CD4-positive, alpha-beta T cell (primary cell): ENCODE measurements around the gene CD6. TPM values are rescaled to one million over a fixed set of nuclear protein-coding genes. Genes with fewer than 3 reads are reported as not detected.

Experiments
- ATAC-seq: fragments of 200-7000 bp; cut with Tn5 transposase; one replicate; pipeline ENCODE4 v1.10.0; 2022; ENCODE audit warnings: mild to moderate bottlenecking; ENCODE audit not compliant: poor library complexity
- CTCF ChIA-PET: fragments of 350-600 bp; sonication (Branson Sonifier 250); formaldehyde crosslinking; loops from one replicate; lab custom pipeline; 2021; ENCODE audit warnings: antibody characterized with exemption, inconsistent platforms; lab: Charles Lee
- POLR2A ChIA-PET: fragments of 350-600 bp; sonication (Branson Sonifier 250); formaldehyde crosslinking; loops from one replicate; lab custom pipeline; 2021; ENCODE audit warnings: antibody characterized with exemption, inconsistent platforms; lab: Charles Lee
- DNase-seq, 14 experiments: peaks; one replicate each; pipeline ENCODE4 v3.0.0-alpha.2; 2013 to 2020; ENCODE audit warnings: mixed read lengths in 2 of 14
- H3K27ac ChIP-seq, 2 donors: one replicate each; pipeline versions ENCODE4 v1.5.1 to v1.7.0; 2013; ENCODE audit warnings: low read length in 2 of 2, low read depth in 1 of 2, mild to moderate bottlenecking in 1 of 2
- H3K27me3 ChIP-seq, 2 experiments: 1 replicate in 1 of 2; 2 replicates in 1 of 2; pipeline versions ENCODE4 v1.6.1 to v1.7.0; 2013; ENCODE audit warnings: low read length in 2 of 2, control low read depth in 1 of 2, mild to moderate bottlenecking in 1 of 2, moderate library complexity in 1 of 2; ENCODE audit not compliant: insufficient read depth in 2 of 2, control insufficient read depth in 1 of 2
- H3K36me3 ChIP-seq: one replicate; pipeline ENCODE4 v1.6.1; 2013; ENCODE audit warnings: low read length, control low read depth; ENCODE audit not compliant: insufficient read depth
- H3K4me1 ChIP-seq: one replicate; pipeline ENCODE4 v1.6.1; 2013; ENCODE audit warnings: low read length, control low read depth; ENCODE audit not compliant: insufficient read depth
- H3K4me3 ChIP-seq: one replicate; pipeline ENCODE4 v1.5.1; 2013; ENCODE audit warnings: mild to moderate bottlenecking, low read length, moderate library complexity
- H3K9me3 ChIP-seq, 2 experiments: 1 replicate in 1 of 2; 2 replicates in 1 of 2; pipeline versions ENCODE4 v1.6.1 to v1.7.0; 2013; ENCODE audit warnings: low read length in 2 of 2, mild to moderate bottlenecking in 2 of 2, control low read depth in 1 of 2, moderate library complexity in 1 of 2; ENCODE audit not compliant: control insufficient read depth in 1 of 2, insufficient read depth in 1 of 2
- H3K27ac Mint-ChIP-seq: one replicate; pipeline ENCODE4 v1.8.0; 2020; ENCODE audit warnings: mixed read lengths
- H3K27me3 Mint-ChIP-seq: one replicate; pipeline ENCODE4 v1.8.0; 2021; ENCODE audit warnings: mixed read lengths
- H3K36me3 Mint-ChIP-seq: one replicate; pipeline ENCODE4 v1.8.0; 2021; ENCODE audit warnings: low read depth, mixed read lengths
- H3K4me1 Mint-ChIP-seq: one replicate; pipeline ENCODE4 v1.8.0; 2021; ENCODE audit warnings: low read depth, mixed read lengths
- H3K4me3 Mint-ChIP-seq: one replicate; pipeline ENCODE4 v1.8.0; 2020; ENCODE audit warnings: mild to moderate bottlenecking, mixed read lengths
- H3K9me3 Mint-ChIP-seq: one replicate; pipeline ENCODE4 v1.8.0; 2020; ENCODE audit warnings: mixed read lengths
- CTCF ChIP-seq: fragments of 200-600 bp; IDR thresholded peaks from one replicate; pipeline ENCODE4 v1.8.0; 2022; ENCODE audit warnings: antibody characterized with exemption, mild to moderate bottlenecking
- intact Hi-C, 2 experiments: fragments of 100-400 bp; cut with DNase I in 1 of 2; cut with micrococcal nuclease in 1 of 2; formaldehyde crosslinking; loops; one replicate each; pipeline versions ENCODE4 v1.15.1 to v1.9.0; 2023 to 2025; cut with DNase I, micrococcal nuclease
- total RNA-seq, 174 experiments: library from RNA in 2 of 174; stranded (reverse) in 2 of 174; gene quantifications; one replicate each; pipeline ENCODE4 v1.2.3 and lab custom pipeline; 2021 to 2026

CD6 gene
- total RNA-seq, 2 experiments from 2014 or later, result 814 to 827 TPM

- peak overlapping the region; percentile 82 for H3K4me3 Mint-ChIP-seq
- Histone ChIP-seq H3K4me1 (peaks cover 98% of the 10 kb centered on the region), H3K4me3 (peak overlapping the region; percentile 22), H3K27ac (peak overlapping the region; percentile 86 to 95), H3K27me3 (no peaks in the 10 kb centered on the region), H3K36me3 (peaks cover 61% of the 10 kb centered on the region), H3K9me3 (no peaks in the 10 kb centered on the region)
- no peak for TF ChIP-seq CTCF
- POLR2A ChIA-PET, result interaction anchor here (1.0 to 6.7 kb wide), 14 partner anchors 8 to 128 kb away, joined by 3 to 89 read pairs (median 10); no protein-coding TSS in a partner anchor
- H3K36me3 Mint-ChIP-seq, result peaks cover 95% of the 10 kb centered on the region
- H3K27ac Mint-ChIP-seq, result peak overlapping the region; percentile 94
- H3K27me3 Mint-ChIP-seq, result no peaks in the 10 kb centered on the region
- CTCF ChIA-PET, result interaction anchor here (0.8 to 0.9 kb wide), 2 partner anchors 10 to 127 kb away, joined by 3 to 4 read pairs; no protein-coding TSS in a partner anchor
- H3K9me3 Mint-ChIP-seq, result no peaks in the 10 kb centered on the region
- ATAC-seq (no peak), DNase-seq (no peak)
- intact Hi-C loops, result loop anchor here (5.0 kb wide), 3 partner anchors 38 to 128 kb away; no protein-coding TSS in a partner anchor
- H3K4me1 Mint-ChIP-seq, result peaks cover 99% of the 10 kb centered on the region
Measured at GRCh38 chr11:60984636-60985035, 13.2 kb downstream of the CD6 start.

- no peaks in the 10 kb centered on the region for H3K9me3 Mint-ChIP-seq
- TF ChIP-seq CTCF, result no peak
- ATAC-seq, result no peak
- Histone ChIP-seq H3K27ac (peak overlapping the region; percentile 86 to 95), H3K9me3 (no peaks in the 10 kb centered on the region), H3K4me1 (peaks cover 96% of the 10 kb centered on the region), H3K27me3 (no peaks in the 10 kb centered on the region), H3K4me3 (peak overlapping the region; percentile 22), H3K36me3 (peaks cover 57% of the 10 kb centered on the region)
- peak overlapping the region; percentile 82 for H3K4me3 Mint-ChIP-seq
- POLR2A ChIA-PET, result interaction anchor here (0.7 to 6.7 kb wide), 33 partner anchors 9 to 1855 kb away, joined by 3 to 89 read pairs (median 8); partner anchors contain the start of genes CD5, CYB561A3, TMEM109 and TMEM138
- peaks cover 99% of the 10 kb centered on the region for H3K4me1 Mint-ChIP-seq
- intact Hi-C loops, result loop anchor here (5.0 kb wide), 3 partner anchors 37 to 127 kb away; no protein-coding TSS in a partner anchor
- H3K36me3 Mint-ChIP-seq, result peaks cover 93% of the 10 kb centered on the region
- H3K27me3 Mint-ChIP-seq, result no peaks in the 10 kb centered on the region
- DNase-seq, result peak in 1 of 14 experiments; percentile 45
- peak overlapping the region; percentile 94 for H3K27ac Mint-ChIP-seq
- CTCF ChIA-PET, result interaction anchor here (1.0 to 1.2 kb wide), 2 partner anchors 13 to 38 kb away, joined by 3 read pairs; no protein-coding TSS in a partner anchor
Measured at GRCh38 chr11:60985501-60985900, 14.0 kb downstream of the CD6 start.

GRCh38 chr11:60985991-60986915 lies 14.8 kb downstream of the CD6 start:
- peak overlapping the region; percentile 41 for H3K4me3 ChIP-seq
- peak overlapping the region; percentile 94 for H3K27ac Mint-ChIP-seq
- peak overlapping the region; percentile 86 to 95 for H3K27ac ChIP-seq
- peaks cover 92% of the 10 kb centered on the region for H3K36me3 Mint-ChIP-seq
- H3K9me3 ChIP-seq, result no peaks in the 10 kb centered on the region
- TF ChIP-seq CTCF, result no peak
- peaks cover 91% of the 10 kb centered on the region for H3K4me1 ChIP-seq
- H3K4me3 Mint-ChIP-seq, result peak overlapping the region; percentile 72
- ATAC-seq, result peak; percentile 81
- CTCF ChIA-PET, result interaction anchor here (0.6 to 2.3 kb wide), 5 partner anchors 12 to 95 kb away, joined by 3 to 10 read pairs (median 3); no protein-coding TSS in a partner anchor
- H3K36me3 ChIP-seq, result peaks cover 55% of the 10 kb centered on the region
- peaks cover 98% of the 10 kb centered on the region for H3K4me1 Mint-ChIP-seq
- POLR2A ChIA-PET, result interaction anchor here (0.6 to 6.7 kb wide), 44 partner anchors 8 to 1854 kb away, joined by 3 to 89 read pairs (median 4); partner anchors contain the start of genes CD5, CYB561A3, TMEM109 and TMEM138
- peak; percentile 81 to 99 (median 90) for DNase-seq
- intact Hi-C loops, result loop anchor here (1.0 to 5.0 kb wide), 8 partner anchors 15 to 126 kb away; partner anchors contain the start of gene CD6 (in 2 of the 2)
- H3K9me3 Mint-ChIP-seq, result no peaks in the 10 kb centered on the region
- no peaks in the 10 kb centered on the region for H3K27me3 ChIP-seq
- H3K27me3 Mint-ChIP-seq, result no peaks in the 10 kb centered on the region
